Endothelial cell of umbilical vein (primary cell): ENCODE data around the gene C19orf25.

ENCODE experiments used
- EZH2 ChIP-seq: IDR thresholded peaks from 2 replicates; pipeline ENCODE4 v1.6.1; 2012; ENCODE audit warnings: borderline replicate concordance, low read depth, mild to moderate bottlenecking, moderate library complexity, low read length, inconsistent platforms; ENCODE audit not compliant: severe bottlenecking
- FOS ChIP-seq: IDR thresholded peaks from 2 replicates; pipeline ENCODE4 v1.6.1; 2011; ENCODE audit warnings: mild to moderate bottlenecking, low read length, moderate library complexity, borderline replicate concordance; ENCODE audit not compliant: insufficient read depth
- GATA2 ChIP-seq: IDR thresholded peaks from 2 replicates; pipeline ENCODE4 v1.7.0; 2011; ENCODE audit warnings: low read depth, mild to moderate bottlenecking, moderate library complexity, mixed read lengths, low read length; ENCODE audit not compliant: insufficient read length, insufficient read depth
- JUN ChIP-seq: IDR thresholded peaks from 2 replicates; pipeline ENCODE4 v1.6.1; 2011; ENCODE audit warnings: borderline replicate concordance, low read depth; ENCODE audit not compliant: insufficient read length, insufficient read depth
- MYC ChIP-seq: IDR thresholded peaks from one replicate; pipeline ENCODE4 v1.6.1; 2011; ENCODE audit warnings: mild to moderate bottlenecking, low read depth, low read length
- POLR2A ChIP-seq: IDR thresholded peaks from 2 replicates; pipeline ENCODE4 v1.6.1; 2012; ENCODE audit warnings: low read depth, mild to moderate bottlenecking, control low read depth, low read length
- POLR2AphosphoS5 ChIP-seq: IDR thresholded peaks from 2 replicates; pipeline ENCODE4 v1.6.1; 2012; ENCODE audit warnings: low read depth, mild to moderate bottlenecking, control low read depth, low read length, moderate library complexity; ENCODE audit not compliant: insufficient read depth
- TF ChIP-seq, protein P1 (sequence below), 2 donors: IDR thresholded peaks; 1 replicate in 1 of 2; 2 replicates in 1 of 2; pipeline ENCODE4 v1.5.1; 2011; ENCODE audit warnings: low read length in 2 of 2, mild to moderate bottlenecking in 2 of 2, moderate library complexity in 2 of 2, control low read depth in 1 of 2, inconsistent platforms in 1 of 2, low read depth in 1 of 2; ENCODE audit not compliant: insufficient read depth in 1 of 2; ENCODE audit errors: extremely low read depth in 1 of 2
- TF ChIP-seq, protein P2 (sequence below): IDR thresholded peaks from 2 replicates; pipeline ENCODE4 v1.6.1; 2011; ENCODE audit not compliant: insufficient read depth, insufficient read length

DNA sequence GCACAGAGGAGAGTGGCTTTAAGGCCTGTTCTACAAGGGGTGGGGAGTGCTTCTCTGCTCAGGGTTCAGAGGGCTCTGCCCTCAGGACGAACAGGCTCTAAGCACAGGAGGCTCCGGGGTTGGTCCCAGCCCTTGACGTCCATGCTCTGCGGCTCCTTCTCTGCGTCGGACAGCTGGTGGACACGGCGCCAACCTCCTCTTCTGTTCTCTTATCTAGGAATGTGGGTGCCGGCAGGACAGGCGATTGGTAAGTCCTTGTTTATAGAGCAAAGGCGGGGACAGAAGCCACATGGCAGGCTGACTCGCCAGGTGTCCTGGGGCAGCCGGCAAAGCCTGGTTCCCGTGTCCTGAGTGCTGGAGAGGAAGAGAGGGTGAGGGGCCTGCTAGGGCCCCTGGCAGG, 49.3 kb downstream of the C19orf25 start:
- TF ChIP-seq, protein P1, sequence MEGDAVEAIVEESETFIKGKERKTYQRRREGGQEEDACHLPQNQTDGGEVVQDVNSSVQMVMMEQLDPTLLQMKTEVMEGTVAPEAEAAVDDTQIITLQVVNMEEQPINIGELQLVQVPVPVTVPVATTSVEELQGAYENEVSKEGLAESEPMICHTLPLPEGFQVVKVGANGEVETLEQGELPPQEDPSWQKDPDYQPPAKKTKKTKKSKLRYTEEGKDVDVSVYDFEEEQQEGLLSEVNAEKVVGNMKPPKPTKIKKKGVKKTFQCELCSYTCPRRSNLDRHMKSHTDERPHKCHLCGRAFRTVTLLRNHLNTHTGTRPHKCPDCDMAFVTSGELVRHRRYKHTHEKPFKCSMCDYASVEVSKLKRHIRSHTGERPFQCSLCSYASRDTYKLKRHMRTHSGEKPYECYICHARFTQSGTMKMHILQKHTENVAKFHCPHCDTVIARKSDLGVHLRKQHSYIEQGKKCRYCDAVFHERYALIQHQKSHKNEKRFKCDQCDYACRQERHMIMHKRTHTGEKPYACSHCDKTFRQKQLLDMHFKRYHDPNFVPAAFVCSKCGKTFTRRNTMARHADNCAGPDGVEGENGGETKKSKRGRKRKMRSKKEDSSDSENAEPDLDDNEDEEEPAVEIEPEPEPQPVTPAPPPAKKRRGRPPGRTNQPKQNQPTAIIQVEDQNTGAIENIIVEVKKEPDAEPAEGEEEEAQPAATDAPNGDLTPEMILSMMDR (IDR thresholded peaks at IDR 0.05; ENCODE audit: extremely low read depth in 1 of 2, insufficient read depth in 1 of 2, low read depth in 1 of 2, low read length in 2 of 2), result no peak
- TF ChIP-seq POLR2AphosphoS5 (no peak), MYC (no peak), EZH2 (no peak), POLR2A (no peak), FOS (no peak), JUN (no peak), GATA2 (no peak)
- TF ChIP-seq, protein P2, sequence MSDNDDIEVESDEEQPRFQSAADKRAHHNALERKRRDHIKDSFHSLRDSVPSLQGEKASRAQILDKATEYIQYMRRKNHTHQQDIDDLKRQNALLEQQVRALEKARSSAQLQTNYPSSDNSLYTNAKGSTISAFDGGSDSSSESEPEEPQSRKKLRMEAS, result no peak
